HG02970 (cell line): Measurements from ENCODE around the gene GGA2.
A peak's percentile ranks its signal among the peaks of the same experiment; 100 is the strongest.
"Not testable (repeated sequence)": the region's sequence is repeated elsewhere in the genome, so short reads cannot be mapped to it uniquely, and the experiment has no call there.

Experiments
- ATAC-seq: cut with Tn5 transposase; IDR thresholded peaks from one replicate; pipeline ENCODE4 v1.9.1; 2021; ENCODE audit warnings: mild to moderate bottlenecking, moderate library complexity, moderate number of reproducible peaks; ENCODE audit not compliant: unreplicated experiment, low FRiP score

GGA2 gene

DNA sequence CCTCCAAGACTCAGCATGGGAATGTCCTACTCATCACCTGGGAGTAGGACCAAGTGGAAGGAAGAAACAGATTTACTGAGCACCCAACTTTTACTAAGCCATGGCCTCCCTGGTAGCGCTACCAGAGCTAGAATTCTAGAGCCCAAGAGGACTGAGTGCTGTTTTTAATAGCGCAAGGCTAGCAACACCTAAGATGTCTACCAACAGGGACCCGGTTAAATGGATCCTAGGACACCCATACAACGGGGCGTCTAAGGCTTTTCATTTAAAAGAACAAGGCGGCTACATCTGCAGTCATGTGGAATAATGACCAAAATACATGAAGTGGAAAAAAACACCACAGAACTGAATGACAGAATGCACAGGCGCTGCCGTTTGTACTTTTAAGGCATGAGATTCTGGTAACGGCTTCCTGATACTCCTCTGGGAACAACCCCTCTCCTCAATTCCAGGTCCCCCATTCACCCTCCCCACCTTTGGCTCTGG lies 5.1 kb downstream of the GGA2 start:
- ATAC-seq: no peak

DNA sequence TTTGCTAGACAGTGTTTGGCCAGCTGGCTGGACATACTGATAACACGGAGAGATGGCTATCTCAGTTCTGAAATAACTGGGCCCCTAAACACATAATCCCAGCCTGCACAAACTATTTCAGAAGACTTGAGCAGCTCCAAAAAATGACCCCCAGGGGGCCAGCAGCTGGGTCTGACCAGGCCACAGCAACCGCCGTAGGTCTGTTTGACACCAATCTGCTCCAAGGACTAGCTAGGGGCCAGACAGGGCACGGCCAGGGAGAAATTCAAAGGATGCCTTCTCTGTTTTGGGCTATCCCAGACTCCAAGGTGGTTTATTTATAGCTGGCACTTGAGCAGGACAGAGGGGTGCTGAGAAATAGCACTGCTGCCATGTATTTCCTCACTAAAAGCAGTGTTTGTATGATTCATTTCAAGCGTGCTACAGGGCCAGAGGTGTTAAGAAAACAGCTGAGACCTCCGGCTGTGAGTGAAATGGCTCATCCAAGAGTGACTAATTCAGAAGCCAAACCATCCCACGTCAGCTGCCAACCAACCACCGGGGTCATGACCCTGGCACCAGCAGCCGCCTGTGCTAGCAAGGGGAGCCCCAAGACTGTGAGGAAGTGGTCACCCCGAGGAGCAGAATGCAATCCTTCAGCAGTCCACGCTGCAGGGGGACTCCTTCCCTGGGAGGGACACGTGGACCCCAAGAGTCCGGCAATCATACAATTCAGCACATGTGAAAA lies 5.7 kb downstream of the GGA2 start:
- ATAC-seq: peak; percentile 51

DNA sequence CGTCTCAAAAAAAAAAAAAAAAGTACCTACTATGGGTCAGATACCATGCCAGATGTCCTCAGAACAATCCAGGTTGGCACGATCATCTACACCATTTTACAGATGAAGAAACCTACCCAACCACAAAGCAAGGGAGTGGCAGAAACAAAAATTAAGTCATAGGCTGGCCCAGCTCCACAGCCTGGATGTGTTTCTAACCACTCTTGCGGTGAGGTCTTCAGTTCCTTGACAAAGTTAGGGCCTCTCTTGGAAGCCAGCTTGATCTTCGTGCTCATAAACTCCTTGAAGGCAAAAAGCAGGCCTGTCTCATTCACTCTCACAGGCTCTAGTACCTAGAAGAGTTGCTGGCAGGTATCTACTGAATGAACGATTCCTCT lies 6.2 kb downstream of the GGA2 start:
- no peak for ATAC-seq

DNA sequence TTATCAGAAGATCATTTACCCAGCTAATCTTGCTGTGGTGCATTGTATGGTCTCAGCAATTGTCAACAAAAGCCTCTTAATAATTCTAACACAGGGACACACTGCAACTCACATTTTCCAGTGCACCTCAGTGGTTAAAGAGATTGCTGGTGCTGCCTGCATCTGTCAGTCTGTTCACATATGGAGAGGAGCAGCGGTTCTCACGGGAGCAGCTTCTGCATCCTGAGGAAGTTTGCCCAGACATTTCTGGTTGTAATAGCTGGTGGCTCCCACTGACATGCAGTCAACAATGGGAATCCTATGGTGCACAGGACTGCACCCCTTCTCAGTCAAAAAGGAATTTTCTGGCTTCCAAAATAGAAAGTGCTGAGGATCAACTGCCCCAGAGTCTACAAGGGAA lies 7.8 kb downstream of the GGA2 start:
- no peak for ATAC-seq

- no peak for ATAC-seq
Measured at GRCh38 chr16:23501291-23501690, 9.0 kb downstream of the GGA2 start.

GRCh38 chr16:23500862-23501225 lies 9.4 kb downstream of the GGA2 start:
- no peak for ATAC-seq

- ATAC-seq: no peak
Measured at GRCh38 chr16:23500212-23500861, 10.0 kb downstream of the GGA2 start.

GRCh38 chr16:23499801-23500200 lies 10.5 kb downstream of the GGA2 start:
- ATAC-seq: no peak

GRCh38 chr16:23498863-23499262 lies 11.4 kb downstream of the GGA2 start:
- ATAC-seq: no peak

- ATAC-seq: no peak
Measured at GRCh38 chr16:23497543-23497868, 12.8 kb downstream of the GGA2 start.

DNA sequence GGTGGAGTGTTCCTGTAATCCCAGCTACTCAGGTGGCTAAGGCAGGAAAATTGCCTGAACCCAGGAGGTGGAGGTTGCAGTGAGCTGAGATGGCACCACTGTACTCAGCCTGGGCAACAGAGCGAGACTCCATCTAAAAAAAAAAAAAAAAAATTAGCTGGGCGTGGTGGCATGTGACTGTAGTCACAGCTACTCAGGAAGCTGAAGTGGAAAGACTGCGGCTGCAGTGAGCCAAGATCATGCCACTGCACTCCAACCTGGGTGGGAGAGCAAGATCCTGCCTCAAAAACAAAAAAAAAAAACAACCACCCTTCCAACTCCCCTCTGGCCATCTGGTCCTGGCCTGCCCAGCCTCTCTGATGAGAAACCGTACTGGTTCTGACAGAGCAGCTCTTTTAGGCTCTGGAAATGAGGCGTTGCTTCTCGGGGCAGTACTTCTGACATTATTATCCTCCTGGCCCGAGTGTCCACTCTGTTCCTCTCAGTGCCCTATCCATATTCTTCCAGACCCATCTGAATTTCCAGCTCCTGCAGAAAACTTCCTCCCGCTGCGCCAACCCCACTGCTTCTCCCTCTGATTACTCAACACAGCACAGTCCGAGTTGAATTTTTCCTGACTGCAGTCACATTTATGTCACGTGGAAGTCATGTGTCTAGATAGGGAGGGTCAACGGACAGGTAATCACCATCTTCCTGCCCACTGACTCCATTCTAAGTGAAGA lies 13.3 kb downstream of the GGA2 start:
- no peak for ATAC-seq

- no peak for ATAC-seq
Measured at GRCh38 chr16:23495671-23496070, 14.6 kb downstream of the GGA2 start.

DNA sequence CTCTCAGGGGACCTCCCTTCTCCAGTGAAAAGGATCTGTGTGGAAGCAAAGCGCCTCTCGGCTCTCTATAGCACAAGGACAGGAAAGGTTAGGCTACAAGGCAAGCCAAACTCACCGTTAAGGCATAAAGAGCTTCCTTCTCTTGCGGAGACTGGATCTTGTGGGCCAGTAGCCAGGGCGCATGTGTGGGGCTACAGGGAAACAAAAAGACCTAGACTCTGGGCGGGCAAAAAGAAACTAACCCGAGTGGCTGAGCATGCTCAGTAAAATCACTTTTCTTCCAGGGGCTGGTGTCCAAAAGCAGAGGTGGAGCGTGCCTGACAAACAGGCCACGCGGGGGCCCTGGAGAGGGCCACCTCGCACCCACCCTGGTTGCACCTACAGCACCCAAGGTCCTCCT lies 16.1 kb downstream of the GGA2 start:
- ATAC-seq: no peak

DNA sequence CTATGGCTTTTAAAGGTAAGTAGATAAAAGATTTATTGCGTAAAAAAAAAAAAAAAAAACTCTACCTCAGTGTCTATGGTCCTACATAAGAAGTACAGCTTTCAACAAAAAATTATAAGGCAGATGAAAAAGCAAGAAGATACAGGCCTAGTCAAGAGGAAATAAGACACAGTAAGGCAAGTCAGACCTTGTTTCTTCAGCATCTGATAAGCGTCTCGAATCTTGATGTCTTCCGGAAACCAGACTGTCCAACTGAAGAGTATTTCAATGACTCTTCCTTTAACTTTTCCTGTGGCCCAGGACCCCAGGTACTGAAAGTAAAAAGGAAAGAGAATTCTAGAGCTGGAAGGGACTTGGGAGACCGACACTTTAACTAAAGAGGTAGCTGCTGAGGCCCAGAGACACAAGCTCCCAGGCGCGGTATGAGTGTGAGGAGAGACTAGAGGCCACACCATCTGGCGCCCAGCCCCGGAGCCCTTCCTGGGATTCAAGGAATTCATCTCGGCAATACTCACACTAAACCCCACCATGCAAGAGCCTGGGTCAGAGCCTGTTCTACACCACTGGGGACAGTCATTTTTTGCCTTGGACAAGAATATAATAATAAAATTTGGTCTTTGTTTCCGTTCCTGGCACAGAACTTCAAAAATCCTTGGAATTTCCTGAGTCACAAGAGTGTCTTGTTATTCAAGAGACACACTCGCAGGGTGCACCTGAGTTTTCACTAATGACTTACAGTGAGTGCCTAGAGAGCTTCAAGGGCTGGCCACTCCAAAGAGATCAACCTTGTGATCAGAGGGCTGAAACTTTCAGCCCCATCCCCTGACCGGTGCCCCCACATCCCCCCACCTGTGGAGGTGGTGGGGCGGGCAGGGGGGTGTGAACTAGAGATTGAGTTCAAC lies 18.6 kb downstream of the GGA2 start:
- no peak for ATAC-seq

- no peak for ATAC-seq
Measured at GRCh38 chr16:23486480-23486879, 23.8 kb downstream of the GGA2 start.

DNA sequence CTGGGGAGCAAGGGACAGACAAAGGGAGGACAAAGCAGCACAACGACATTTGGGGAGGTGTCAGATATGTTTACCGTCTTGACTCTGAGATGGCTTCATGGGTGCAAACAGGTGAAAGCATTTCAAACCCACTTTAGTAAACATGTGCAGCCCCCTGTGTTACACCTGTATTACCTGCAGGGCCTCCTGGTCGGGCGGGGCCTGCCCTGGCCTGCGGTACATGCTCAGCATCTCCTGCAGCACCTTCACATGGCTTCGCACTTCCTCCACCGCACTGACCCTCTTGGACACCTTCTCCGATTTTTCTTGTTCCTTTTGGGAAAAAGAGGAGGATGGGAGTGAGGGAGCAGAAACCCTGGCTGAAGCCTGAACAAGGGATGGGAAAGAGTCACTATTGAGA lies 24.5 kb downstream of the GGA2 start:
- no peak for ATAC-seq

DNA sequence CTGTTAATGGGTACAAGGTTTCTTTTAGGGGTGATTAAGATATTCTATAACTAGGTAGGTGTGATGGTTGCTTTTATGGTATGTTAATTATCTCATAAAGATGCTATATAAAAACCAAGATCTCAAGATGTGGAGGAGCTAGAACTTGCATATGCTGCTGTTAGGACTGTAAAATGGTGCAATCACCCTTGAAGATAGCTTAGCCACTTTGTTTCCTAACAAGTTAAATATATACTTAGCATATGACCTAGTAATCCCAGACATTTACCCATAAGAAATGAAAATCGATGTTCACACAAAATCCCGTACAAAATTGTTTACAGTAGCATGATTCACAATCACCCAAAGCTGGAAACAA lies 25.1 kb downstream of the GGA2 start:
- ATAC-seq: no peak

DNA sequence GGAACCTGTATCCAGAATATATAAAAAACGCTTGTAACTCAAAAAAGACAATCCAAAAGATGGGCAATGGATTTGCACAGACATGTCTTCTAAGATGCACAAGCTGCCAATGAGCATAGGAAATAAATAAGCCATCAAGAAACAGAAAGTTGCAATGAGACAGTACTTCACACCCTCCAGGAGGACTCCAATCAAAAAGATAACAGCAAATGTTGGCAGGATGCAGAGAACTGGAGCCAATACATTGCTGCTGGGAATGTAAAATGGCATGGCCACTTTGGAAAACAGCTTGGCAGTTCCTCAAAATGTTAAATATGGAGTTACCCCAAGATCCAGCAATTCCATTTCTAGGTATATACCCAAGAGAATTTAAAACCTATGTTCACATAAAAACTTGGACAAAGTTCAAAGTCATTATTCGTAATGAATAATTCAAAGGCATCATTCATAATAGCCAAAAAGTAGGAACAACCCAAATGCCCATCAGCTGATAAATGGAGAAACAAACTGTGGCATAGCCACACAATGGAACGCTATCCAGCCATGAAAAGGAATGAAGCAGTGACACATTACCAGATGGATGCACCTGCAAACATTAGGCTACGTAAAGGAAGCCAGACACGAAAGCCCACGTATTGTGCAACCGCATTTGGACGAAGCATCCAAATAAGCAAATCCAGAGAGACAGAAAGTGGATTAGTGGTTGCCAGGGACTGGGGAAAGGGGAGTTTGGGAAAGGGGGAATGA lies 25.6 kb downstream of the GGA2 start:
- no peak for ATAC-seq

GRCh38 chr16:23483492-23483891 lies 26.8 kb downstream of the GGA2 start:
- not testable (repeated sequence) for ATAC-seq

DNA sequence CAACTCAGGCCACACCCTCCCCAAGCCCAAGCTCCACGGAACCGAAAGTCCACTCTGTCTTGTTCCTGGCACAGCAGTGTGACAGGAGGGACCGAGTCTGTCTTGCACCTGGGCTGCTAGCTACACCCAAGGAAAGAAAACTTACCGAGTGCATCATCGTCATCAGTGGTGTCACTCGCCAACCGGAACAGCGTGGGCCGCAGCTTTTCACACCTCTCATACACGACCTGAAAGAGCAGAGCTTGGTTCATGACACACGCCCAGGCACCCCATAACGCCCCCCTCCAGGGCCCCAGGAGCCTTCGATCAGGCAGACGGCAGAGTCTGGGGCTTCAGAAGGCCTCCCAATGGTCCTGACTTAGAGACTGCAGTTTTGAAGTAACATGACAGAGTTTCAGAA lies 27.5 kb downstream of the GGA2 start:
- no peak for ATAC-seq
